H1 (cell line): ENCODE measurements around the gene SLC23A1. TPM values are rescaled to one million over a fixed set of nuclear protein-coding genes. Genes with fewer than 3 reads are reported as not detected.
A peak's percentile ranks its signal among the peaks of the same experiment; 100 is the strongest.

Experiments
- POLR2AphosphoS5 ChIP-seq: IDR thresholded peaks from 2 replicates; pipeline ENCODE4 v1.6.1; 2011; ENCODE audit warnings: low read depth, low read length
- polyA plus RNA-seq, 7 experiments: library from polyadenylated mRNA; depleted of rRNA in 3 of 7; stranded (reverse) in 5 of 7; unstranded in 2 of 7; fragments of >200 nt in 5 of 7; fragments of 200-250 nt in 2 of 7; gene quantifications; 1 replicate in 5 of 7; 2 replicates in 1 of 7; 4 replicates in 1 of 7; pipeline versions ENCODE4 v1.2.1 to v1.2.3, GENCODE V29; 2011 to 2013; ENCODE audit warnings: missing spikeins in 2 of 7, mixed read lengths in 2 of 7
- total RNA-seq: library from RNA; stranded (reverse); fragmentation: NEBNext Ultra II Directional; extraction: Animal tissue kit (Norgen Biotek cat#: 25700); gene quantifications from 2 replicates; pipeline ENCODE4 v1.2.1, GENCODE V29; 2021

SLC23A1 gene
- total and polyA plus RNA-seq, 2 of the 8 experiments (the other 6 are each of a cell fraction or from before 2014, with no cell fraction given), result not detected

- TF ChIP-seq POLR2AphosphoS5, result peak; percentile 51
Measured at GRCh38 chr5:139335811-139336210, 47.3 kb downstream of the SLC23A1 start (continued).

Other genes with a start within 250 kb of the SLC23A1 start
- 6.6 and 8.3 TPM in 2 replicates for gene SIL1, start 184.9 kb downstream of the SLC23A1 start, total RNA-seq
- 12.8 and 13.9 TPM in 2 replicates for gene SIL1, start 184.9 kb downstream of the SLC23A1 start, polyA plus RNA-seq (2011; rRNA removed)
- 378 and 389 TPM in 2 replicates for gene MATR3, start 89.6 kb downstream of the SLC23A1 start, total RNA-seq
- gene MATR3, start 89.6 kb downstream of the SLC23A1 start, polyA plus RNA-seq (2011; rRNA removed), result 90.6 and 116 TPM in 2 replicates
- 157 and 162 TPM in 2 replicates for gene PAIP2, start 41.4 kb downstream of the SLC23A1 start, total RNA-seq
- gene PAIP2, start 41.4 kb downstream of the SLC23A1 start, polyA plus RNA-seq (2011; rRNA removed), result 68.8 and 87.6 TPM in 2 replicates
- gene MZB1, start 6.6 kb upstream of the SLC23A1 start, total RNA-seq, result 0.47 TPM in 1 of 2 replicates, not detected in the other
- 0.39 and 0.71 TPM in 2 replicates for gene MZB1, start 6.6 kb upstream of the SLC23A1 start, polyA plus RNA-seq (2011; rRNA removed)
- gene PROB1, start 11.8 kb upstream of the SLC23A1 start, total RNA-seq, result 3.1 and 3.3 TPM in 2 replicates
- gene PROB1, start 11.8 kb upstream of the SLC23A1 start, polyA plus RNA-seq (2011; rRNA removed), result 0.89 and 1.9 TPM in 2 replicates
- gene SPATA24, start 20.8 kb upstream of the SLC23A1 start, total RNA-seq, result 9.4 and 11.6 TPM in 2 replicates
- gene SPATA24, start 20.8 kb upstream of the SLC23A1 start, polyA plus RNA-seq (2011; rRNA removed), result 4.4 and 5.8 TPM in 2 replicates
- gene DNAJC18, start 56.2 kb upstream of the SLC23A1 start, total RNA-seq, result 22.0 and 29.2 TPM in 2 replicates
- gene DNAJC18, start 56.2 kb upstream of the SLC23A1 start, polyA plus RNA-seq (2011; rRNA removed), result 3.8 and 7.8 TPM in 2 replicates
- gene ECSCR, start 79.4 kb upstream of the SLC23A1 start, total RNA-seq, result 2.7 and 3.3 TPM in 2 replicates
- 4.9 and 7.2 TPM in 2 replicates for gene ECSCR, start 79.4 kb upstream of the SLC23A1 start, polyA plus RNA-seq (2011; rRNA removed)
- not detected in 2 replicates for gene SMIM33, start 87.7 kb upstream of the SLC23A1 start, total RNA-seq
- gene SMIM33, start 87.7 kb upstream of the SLC23A1 start, polyA plus RNA-seq (2011; rRNA removed), result not detected in 2 replicates
- 0.26 and 0.42 TPM in 2 replicates for gene STING1, start 99.5 kb upstream of the SLC23A1 start, total RNA-seq
- 0.47 and 1.2 TPM in 2 replicates for gene STING1, start 99.5 kb upstream of the SLC23A1 start, polyA plus RNA-seq (2011; rRNA removed)
- 194 and 203 TPM in 2 replicates for gene UBE2D2, start 178.0 kb upstream of the SLC23A1 start, total RNA-seq
- 57.8 and 66.9 TPM in 2 replicates for gene UBE2D2, start 178.0 kb upstream of the SLC23A1 start, polyA plus RNA-seq (2011; rRNA removed)